Fibroblast of mammary gland (primary cell): ENCODE measurements around the gene QTRT2.
A peak's percentile ranks its signal among the peaks of the same experiment; 100 is the strongest.

Source experiments
- DNase-seq: peaks from one replicate; pipeline ENCODE4 v3.0.0-alpha.2; 2010; ENCODE audit warnings: low read depth
- H3K4me3 ChIP-seq: 2 replicates; pipeline ENCODE4 v1.5.1; 2011; ENCODE audit warnings: low read depth, mild to moderate bottlenecking, low read length, moderate library complexity; ENCODE audit not compliant: control insufficient read depth
- CTCF ChIP-seq: conservative IDR thresholded peaks from 2 replicates; pipeline ENCODE4 v1.5.1; 2011; ENCODE audit warnings: low read depth, low read length, inconsistent platforms; ENCODE audit not compliant: control insufficient read depth, insufficient read depth

The QTRT2 gene

GRCh38 chr3:114122027-114122709, 65.6 kb downstream of the QTRT2 start:
- peak; percentile 71 for DNase-seq
- H3K4me3 ChIP-seq: no peak overlapping the region
- no peak for TF ChIP-seq CTCF

- DNase-seq: no peak
- no peak for TF ChIP-seq CTCF
- H3K4me3 ChIP-seq: no peak overlapping the region
These were observed 69.9 kb downstream of the QTRT2 start for GRCh38 chr3:114126461-114126860.

GRCh38 chr3:114127517-114127916, 71.0 kb downstream of the QTRT2 start:
- no peak for TF ChIP-seq CTCF
- H3K4me3 ChIP-seq: no peak overlapping the region
- DNase-seq: peak; percentile 16

GRCh38 chr3:114128231-114128630, 71.7 kb downstream of the QTRT2 start:
- peak; percentile 12 for DNase-seq
- no peak for TF ChIP-seq CTCF
- no peak overlapping the region for H3K4me3 ChIP-seq

- no peak for TF ChIP-seq CTCF
- DNase-seq: peak; percentile 11
- no peak overlapping the region for H3K4me3 ChIP-seq
These were observed 72.3 kb downstream of the QTRT2 start for GRCh38 chr3:114128826-114129225.

GRCh38 chr3:114132500-114132899, 76.0 kb downstream of the QTRT2 start:
- TF ChIP-seq CTCF: no peak
- DNase-seq: no peak

GRCh38 chr3:114133947-114134346, 77.4 kb downstream of the QTRT2 start:
- no peak for TF ChIP-seq CTCF
- H3K4me3 ChIP-seq: no peak overlapping the region
- DNase-seq: no peak

More at GRCh38 chr3:114132500-114132899, 76.0 kb downstream of the QTRT2 start:
- no peak overlapping the region for H3K4me3 ChIP-seq
